ENCODE data around the gene C7orf57.

- TF ChIP-seq CTCF (IDR thresholded peaks at IDR 0.05): no peak
- TF ChIP-seq EP300 (IDR thresholded peaks at IDR 0.05): no peak
Measured at GRCh38 chr7:48067475-48067874, 32.1 kb downstream of the C7orf57 start.
